Mesenchymal stem cell (in vitro differentiated cells and primary cell): ENCODE results near the gene FSIP2.

Source experiments
- DNase-seq: peaks from one replicate; pipeline ENCODE4 v3.0.0-alpha.2; 2013
- H2AFZ ChIP-seq: one replicate; pipeline ENCODE4 v1.6.1; 2013; ENCODE audit warnings: low read depth, mild to moderate bottlenecking, control low read depth, inconsistent platforms, low read length, moderate library complexity
- H2AK5ac ChIP-seq: 2 replicates; pipeline ENCODE4 v1.6.1; 2013; ENCODE audit warnings: low read length, moderate library complexity, mild to moderate bottlenecking, inconsistent platforms; ENCODE audit not compliant: severe bottlenecking
- H2BK120ac ChIP-seq: one replicate; pipeline ENCODE4 v1.6.1; 2013; ENCODE audit warnings: low read depth, mild to moderate bottlenecking, inconsistent platforms, low read length, moderate library complexity
- H2BK12ac ChIP-seq, 2 experiments: one replicate each; pipeline ENCODE4 v1.6.1; 2013; ENCODE audit warnings: inconsistent platforms in 2 of 2, low read length in 2 of 2, mild to moderate bottlenecking in 2 of 2, moderate library complexity in 2 of 2, control low read depth in 1 of 2
- H2BK15ac ChIP-seq: one replicate; pipeline ENCODE4 v1.6.1; 2013; ENCODE audit warnings: mild to moderate bottlenecking, low read depth, inconsistent platforms; ENCODE audit not compliant: poor library complexity, severe bottlenecking
- H2BK5ac ChIP-seq: 2 replicates; pipeline ENCODE4 v1.6.1; 2013; ENCODE audit warnings: low read depth, mild to moderate bottlenecking, low read length, control low read depth, inconsistent platforms; ENCODE audit not compliant: poor library complexity, severe bottlenecking
- H3K14ac ChIP-seq, 2 experiments: one replicate each; pipeline ENCODE4 v1.6.1; 2013; ENCODE audit warnings: inconsistent platforms in 2 of 2, low read length in 2 of 2, control low read depth in 1 of 2, mild to moderate bottlenecking in 1 of 2, moderate library complexity in 1 of 2
- H3K18ac ChIP-seq, 2 experiments: one replicate each; pipeline ENCODE4 v1.6.1; 2013; ENCODE audit warnings: inconsistent platforms in 2 of 2, low read length in 2 of 2, control low read depth in 1 of 2, low read depth in 1 of 2, mild to moderate bottlenecking in 1 of 2
- H3K23ac ChIP-seq, 2 experiments: one replicate each; pipeline ENCODE4 v1.6.1; 2013; ENCODE audit warnings: inconsistent platforms in 2 of 2, low read length in 2 of 2, mild to moderate bottlenecking in 2 of 2, moderate library complexity in 2 of 2, control low read depth in 1 of 2
- H3K27ac ChIP-seq: 2 replicates; pipeline ENCODE4 v1.5.1; 2013; ENCODE audit warnings: mild to moderate bottlenecking, moderate library complexity, low read length, control low read depth, inconsistent platforms; ENCODE audit not compliant: poor library complexity, severe bottlenecking
- H3K27me3 ChIP-seq, 2 experiments: 2 replicates each; pipeline versions ENCODE4 v1.6.1 to v1.7.0; 2013; ENCODE audit warnings: low read length in 2 of 2, mild to moderate bottlenecking in 2 of 2, moderate library complexity in 2 of 2, control low read depth in 1 of 2, inconsistent platforms in 1 of 2; ENCODE audit not compliant: control insufficient read depth in 1 of 2, insufficient read depth in 1 of 2
- H3K36me3 ChIP-seq, 2 experiments: 2 replicates each; pipeline versions ENCODE4 v1.6.1 to v1.7.0; 2013; ENCODE audit warnings: low read length in 2 of 2, control low read depth in 1 of 2, inconsistent platforms in 1 of 2, low read depth in 1 of 2, mild to moderate bottlenecking in 1 of 2; ENCODE audit not compliant: insufficient read depth in 2 of 2, control insufficient read depth in 1 of 2
- H3K4ac ChIP-seq, 2 experiments: one replicate each; pipeline ENCODE4 v1.6.1; 2013; ENCODE audit warnings: inconsistent platforms in 2 of 2, low read length in 2 of 2, mild to moderate bottlenecking in 2 of 2, moderate library complexity in 2 of 2, control low read depth in 1 of 2, low read depth in 1 of 2
- H3K4me1 ChIP-seq: 2 replicates; pipeline ENCODE4 v1.6.1; 2013; ENCODE audit warnings: low read depth, low read length, control low read depth; ENCODE audit not compliant: control insufficient read depth, insufficient read depth
- H3K4me2 ChIP-seq: 2 replicates; pipeline ENCODE4 v1.6.1; 2013; ENCODE audit warnings: low read length, mild to moderate bottlenecking, inconsistent platforms; ENCODE audit not compliant: poor library complexity, severe bottlenecking
- H3K4me3 ChIP-seq, 2 experiments: 2 replicates each; pipeline versions ENCODE4 v1.5.1 to v1.7.0; 2013; ENCODE audit warnings: low read length in 2 of 2, mild to moderate bottlenecking in 2 of 2, control low read depth in 1 of 2, low read depth in 1 of 2; ENCODE audit not compliant: insufficient read depth in 1 of 2
- H3K79me1 ChIP-seq: replicated peaks from 2 replicates; pipeline ENCODE4 v1.6.1; 2013; ENCODE audit warnings: mild to moderate bottlenecking, control low read depth, low read length, inconsistent platforms; ENCODE audit not compliant: poor library complexity, severe bottlenecking
- H3K9ac ChIP-seq: 2 replicates; pipeline ENCODE4 v1.7.0; 2013; ENCODE audit warnings: mild to moderate bottlenecking, low read length, moderate library complexity
- H3K9me3 ChIP-seq: 2 replicates; pipeline ENCODE4 v1.7.0; 2013; ENCODE audit warnings: mild to moderate bottlenecking, low read length; ENCODE audit not compliant: control insufficient read depth
- H4K8ac ChIP-seq: one replicate; pipeline ENCODE4 v1.6.1; 2013; ENCODE audit warnings: inconsistent platforms, mild to moderate bottlenecking, low read length, moderate library complexity
- H4K91ac ChIP-seq: one replicate; pipeline ENCODE4 v1.6.1; 2013; ENCODE audit warnings: mild to moderate bottlenecking, low read length, inconsistent platforms
- WGBS: methylation state at CpG from one replicate; pipeline ENCODE4 v1.1.7; 2013; ENCODE audit warnings: mixed read lengths; 5-methylcytosine and 5-hydroxymethylcytosine counted together

Gene FSIP2

GRCh38 chr2:185876234-185876633 is 137.6 kb downstream of the FSIP2 start:
- H4K8ac ChIP-seq: no peak overlapping the region
- no peaks in the 10 kb centered on the region for H3K9me3 ChIP-seq
- no peak overlapping the region for H2AFZ ChIP-seq
- H3K36me3 ChIP-seq: no peaks in the 10 kb centered on the region
- peak overlapping the region in 1 of 2 experiments; percentile 62 for H3K14ac ChIP-seq
- no peak overlapping the region for H3K23ac ChIP-seq
- WGBS: 94% methylated on average over 3 of the region's 3 CpGs
- no peak overlapping the region for H4K91ac ChIP-seq
- no peak overlapping the region for H2BK120ac ChIP-seq
- no peak overlapping the region for H2AK5ac ChIP-seq
- H3K27ac ChIP-seq: no peak overlapping the region
- no peak overlapping the region for H3K4me3 ChIP-seq
- no peak overlapping the region for H2BK15ac ChIP-seq
- DNase-seq: no peak
- no peak overlapping the region for H3K4ac ChIP-seq
- no peak overlapping the region for H3K18ac ChIP-seq
- no peaks in the 10 kb centered on the region for H3K79me1 ChIP-seq
- no peak overlapping the region for H2BK5ac ChIP-seq
- H3K27me3 ChIP-seq: no peaks in the 10 kb centered on the region
- no peak overlapping the region for H2BK12ac ChIP-seq
- no peaks in the 10 kb centered on the region for H3K4me1 ChIP-seq
- H3K4me2 ChIP-seq: no peak overlapping the region
- no peak overlapping the region for H3K9ac ChIP-seq

DNA sequence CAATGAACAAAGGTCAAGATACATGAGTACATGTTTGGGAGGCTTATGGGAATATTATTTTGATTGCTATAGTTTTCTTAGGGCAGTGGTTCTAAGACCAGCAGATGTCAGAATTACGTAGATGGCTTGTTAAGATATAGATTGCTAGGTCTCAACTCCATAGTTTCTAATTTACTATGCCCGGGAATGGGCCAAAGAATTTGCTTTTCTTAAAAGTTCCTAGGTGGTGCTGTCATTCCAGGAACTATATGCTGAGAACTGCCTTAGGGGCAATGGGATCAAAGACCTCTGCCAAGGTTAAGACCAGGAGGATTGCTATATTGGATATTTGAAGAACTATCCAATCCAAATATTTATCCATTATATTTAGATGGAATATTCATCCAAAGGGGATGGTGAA is 141.8 kb downstream of the FSIP2 start:
- no peak overlapping the region for H2AK5ac ChIP-seq
- H3K4me2 ChIP-seq: no peak overlapping the region
- no peaks in the 10 kb centered on the region for H3K79me1 ChIP-seq
- no peak overlapping the region for H4K91ac ChIP-seq
- H3K18ac ChIP-seq: no peak overlapping the region
- H3K4me3 ChIP-seq: no peak overlapping the region
- H3K4ac ChIP-seq: no peak overlapping the region
- H2BK15ac ChIP-seq: no peak overlapping the region
- H4K8ac ChIP-seq: no peak overlapping the region
- no peak for DNase-seq
- no peak overlapping the region for H2AFZ ChIP-seq
- WGBS: 88% methylated on average over 2 of the region's 2 CpGs
- H3K4me1 ChIP-seq: no peaks in the 10 kb centered on the region
- H3K27me3 ChIP-seq: no peaks in the 10 kb centered on the region
- H2BK120ac ChIP-seq: no peak overlapping the region
- no peaks in the 10 kb centered on the region for H3K9me3 ChIP-seq
- H3K9ac ChIP-seq: no peak overlapping the region
- H2BK5ac ChIP-seq: no peak overlapping the region
- no peaks in the 10 kb centered on the region for H3K36me3 ChIP-seq
- no peak overlapping the region for H2BK12ac ChIP-seq
- H3K23ac ChIP-seq: no peak overlapping the region
- no peak overlapping the region for H3K14ac ChIP-seq
- no peak overlapping the region for H3K27ac ChIP-seq
